D721Med (cell line): ENCODE measurements around the gene NEURL4.

Experiments used
- DNase-seq: peaks from one replicate; pipeline ENCODE4 v3.0.0; 2011; ENCODE audit warnings: low spot score; ENCODE audit not compliant: insufficient read length
- FAIRE-seq: peaks from 2 replicates; lab custom pipeline; 2011; peaks lifted over from hg19 to GRCh38; lab: Jason Lieb, UNC
- TF ChIP-seq, protein P1 (sequence below): IDR thresholded peaks from 2 replicates; pipeline ENCODE4 v1.5.1; 2012; ENCODE audit warnings: mild to moderate bottlenecking, control low read depth; ENCODE audit not compliant: insufficient read depth; ENCODE audit errors: missing control alignments

NEURL4 gene

DNA sequence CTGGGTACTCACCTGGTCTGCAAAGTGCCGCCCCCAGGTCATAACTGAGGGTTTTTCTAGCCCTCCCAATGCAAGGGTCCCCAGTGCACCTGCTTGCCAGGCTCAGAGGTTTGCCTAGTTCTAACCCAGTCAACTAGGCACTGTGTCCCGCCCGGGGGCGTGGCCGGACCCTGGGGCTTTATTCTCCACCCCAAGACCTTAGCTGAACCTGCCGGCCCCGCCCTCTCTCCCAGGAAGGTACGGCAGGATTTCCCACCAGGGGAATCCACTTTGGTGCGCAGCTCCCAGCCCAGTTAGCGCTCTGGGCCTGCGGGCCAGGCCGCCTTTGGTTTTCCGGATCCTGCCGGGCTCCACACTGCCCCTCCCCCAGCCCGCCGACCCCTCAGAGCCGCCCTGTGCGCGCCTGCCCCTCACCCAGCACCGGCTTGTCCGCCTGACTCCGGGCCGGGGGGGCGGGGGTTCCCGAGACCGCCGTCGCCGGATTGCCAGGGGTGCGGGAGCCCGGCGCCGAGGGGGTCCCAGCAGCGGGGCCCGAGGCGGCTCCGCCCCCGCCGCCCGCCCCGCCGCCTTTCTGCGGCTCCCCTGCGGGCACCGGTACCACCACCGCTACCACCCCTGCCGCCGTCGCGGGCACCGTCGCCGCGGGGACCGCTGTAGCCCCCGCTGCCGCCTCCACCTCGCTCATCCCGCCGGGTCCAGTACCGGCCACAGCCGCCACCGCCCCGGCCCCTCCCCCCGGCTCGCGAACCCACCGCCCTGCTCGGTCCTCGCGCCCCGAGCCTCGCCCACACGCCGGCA is 35.1 kb downstream of the NEURL4 start:
- TF ChIP-seq, protein P1, sequence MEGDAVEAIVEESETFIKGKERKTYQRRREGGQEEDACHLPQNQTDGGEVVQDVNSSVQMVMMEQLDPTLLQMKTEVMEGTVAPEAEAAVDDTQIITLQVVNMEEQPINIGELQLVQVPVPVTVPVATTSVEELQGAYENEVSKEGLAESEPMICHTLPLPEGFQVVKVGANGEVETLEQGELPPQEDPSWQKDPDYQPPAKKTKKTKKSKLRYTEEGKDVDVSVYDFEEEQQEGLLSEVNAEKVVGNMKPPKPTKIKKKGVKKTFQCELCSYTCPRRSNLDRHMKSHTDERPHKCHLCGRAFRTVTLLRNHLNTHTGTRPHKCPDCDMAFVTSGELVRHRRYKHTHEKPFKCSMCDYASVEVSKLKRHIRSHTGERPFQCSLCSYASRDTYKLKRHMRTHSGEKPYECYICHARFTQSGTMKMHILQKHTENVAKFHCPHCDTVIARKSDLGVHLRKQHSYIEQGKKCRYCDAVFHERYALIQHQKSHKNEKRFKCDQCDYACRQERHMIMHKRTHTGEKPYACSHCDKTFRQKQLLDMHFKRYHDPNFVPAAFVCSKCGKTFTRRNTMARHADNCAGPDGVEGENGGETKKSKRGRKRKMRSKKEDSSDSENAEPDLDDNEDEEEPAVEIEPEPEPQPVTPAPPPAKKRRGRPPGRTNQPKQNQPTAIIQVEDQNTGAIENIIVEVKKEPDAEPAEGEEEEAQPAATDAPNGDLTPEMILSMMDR, result no peak
- DNase-seq, result peak; percentile 43
- FAIRE-seq, result no peak

GRCh38 chr17:7293159-7293558 is 36.0 kb downstream of the NEURL4 start:
- FAIRE-seq, result no peak
- DNase-seq, result peak; percentile 6
- TF ChIP-seq, protein P1, result no peak

DNA sequence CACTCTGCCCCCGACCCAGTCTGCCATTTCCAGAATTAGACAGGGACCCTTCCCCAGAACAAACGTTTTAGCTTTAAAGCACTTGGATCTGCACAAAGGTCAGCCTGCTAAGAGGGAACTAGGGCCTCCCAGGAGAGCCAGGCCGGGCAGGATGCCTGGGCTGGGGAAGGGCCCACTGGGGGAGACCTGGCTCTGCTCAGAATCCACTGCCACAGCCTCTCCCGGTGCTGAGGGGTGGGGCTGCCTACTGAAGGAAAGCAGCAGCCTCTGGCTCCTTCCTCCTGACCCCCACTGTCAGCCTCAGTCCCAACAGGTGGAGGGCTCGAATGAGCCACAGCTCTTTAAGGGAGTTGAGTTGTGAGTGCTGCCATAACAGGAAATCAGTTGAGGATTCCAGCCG is 36.4 kb downstream of the NEURL4 start:
- TF ChIP-seq, protein P1, result no peak
- DNase-seq (peak; percentile 15), FAIRE-seq (no peak)

GRCh38 chr17:7292194-7292593 is 36.9 kb downstream of the NEURL4 start:
- FAIRE-seq, result no peak
- no peak for DNase-seq
- TF ChIP-seq, protein P1, result no peak

DNA sequence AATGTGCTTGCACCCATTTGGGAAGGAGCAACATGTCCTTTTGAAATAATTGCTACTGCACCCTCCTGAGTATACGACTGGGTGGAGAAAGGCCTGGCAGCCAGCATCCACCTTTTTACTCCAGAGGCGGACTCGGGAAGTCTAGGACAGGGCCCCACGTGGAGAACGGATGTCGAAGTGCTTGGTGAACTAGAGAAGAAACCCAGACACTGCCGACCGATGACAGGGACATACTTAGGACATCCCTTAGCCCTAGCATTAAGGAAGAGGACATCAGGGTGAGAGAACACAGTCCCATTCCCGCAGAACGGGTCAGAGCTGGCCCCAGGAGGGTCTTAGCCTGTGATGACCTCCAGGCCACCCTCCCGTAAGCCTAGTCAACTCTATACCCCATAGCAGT is 38.5 kb downstream of the NEURL4 start:
- no peak for DNase-seq
- no peak for FAIRE-seq
- TF ChIP-seq, protein P1, result no peak

GRCh38 chr17:7290166-7290565 is 39.0 kb downstream of the NEURL4 start:
- TF ChIP-seq, protein P1, result no peak
- no peak for FAIRE-seq
- DNase-seq, result peak; percentile 6
